22Rv1 (cell line): ENCODE results near the gene TMTC3.
"Not testable (repeated sequence)": the region's sequence is repeated elsewhere in the genome, so short reads cannot be mapped to it uniquely, and the experiment has no call there.

ENCODE experiments used
- H3K27ac ChIP-seq: fragments of 450-650 bp; 2 replicates; pipeline ENCODE4 v1.5.1; 2017
- CTCF ChIP-seq: fragments of 450-650 bp; IDR thresholded peaks from 2 replicates; pipeline ENCODE4 v1.5.1; 2017; ENCODE audit warnings: mild to moderate bottlenecking
- ZFX ChIP-seq: fragments of 450-650 bp; IDR thresholded peaks from 2 replicates; pipeline ENCODE4 v1.6.1; 2017; ENCODE audit warnings: antibody characterized with exemption, borderline replicate concordance

TMTC3 gene

GRCh38 chr12:88206601-88207000 is 64.5 kb downstream of the TMTC3 start:
- no peak for TF ChIP-seq ZFX
- TF ChIP-seq CTCF: no peak
- no peak overlapping the region for H3K27ac ChIP-seq

GRCh38 chr12:88207921-88208620 is 66.0 kb downstream of the TMTC3 start:
- H3K27ac ChIP-seq: no peak overlapping the region
- no peak for TF ChIP-seq CTCF
- TF ChIP-seq ZFX: no peak

GRCh38 chr12:88208661-88209060 is 66.6 kb downstream of the TMTC3 start:
- TF ChIP-seq CTCF: no peak
- TF ChIP-seq ZFX: no peak
- no peak overlapping the region for H3K27ac ChIP-seq

GRCh38 chr12:88210311-88210710 is 68.2 kb downstream of the TMTC3 start:
- not testable (repeated sequence) for H3K27ac ChIP-seq

GRCh38 chr12:88218293-88218692 is 76.2 kb downstream of the TMTC3 start:
- no peak for TF ChIP-seq CTCF
- no peak for TF ChIP-seq ZFX
- H3K27ac ChIP-seq: no peak overlapping the region

GRCh38 chr12:88219861-88220260 is 77.8 kb downstream of the TMTC3 start:
- TF ChIP-seq CTCF (no peak), ZFX (no peak)
- H3K27ac ChIP-seq: no peak overlapping the region

GRCh38 chr12:88223519-88223918 is 81.4 kb downstream of the TMTC3 start:
- TF ChIP-seq ZFX (no peak), CTCF (no peak)
- H3K27ac ChIP-seq: no peak overlapping the region

GRCh38 chr12:88225776-88226175 is 83.7 kb downstream of the TMTC3 start:
- H3K27ac ChIP-seq: no peak overlapping the region
- TF ChIP-seq ZFX: no peak
- TF ChIP-seq CTCF: no peak
